HAP-1 (cell line): ENCODE data around the gene SP6.

Source experiments
- DNase-seq, 2 experiments: peaks; one replicate each; pipeline ENCODE4 v3.0.0-alpha.2; 2016 to 2020; ENCODE audit warnings: low spot score in 2 of 2
- H3K27me3 ChIP-seq: fragments of 250-450 bp; sonication (Bioruptor Pico); 2 replicates; pipeline ENCODE4 v1.5.1; 2020; ENCODE audit warnings: low read depth, mild to moderate bottlenecking, moderate library complexity
- H3K36me3 ChIP-seq: fragments of 250-450 bp; sonication (Bioruptor Pico); replicated peaks from 2 replicates; pipeline ENCODE4 v1.5.1; 2020; ENCODE audit warnings: mild to moderate bottlenecking
- H3K4me1 ChIP-seq: fragments of 250-450 bp; sonication (Bioruptor Pico); 2 replicates; pipeline ENCODE4 v1.5.1; 2020; ENCODE audit warnings: mild to moderate bottlenecking
- H3K4me3 ChIP-seq: fragments of 250-450 bp; sonication (Bioruptor Pico); 2 replicates; pipeline ENCODE4 v1.5.1; 2020; ENCODE audit warnings: mild to moderate bottlenecking, moderate library complexity
- H3K9me3 ChIP-seq: fragments of 250-450 bp; sonication (Bioruptor Pico); 2 replicates; pipeline ENCODE4 v1.5.1; 2020; ENCODE audit warnings: mild to moderate bottlenecking, moderate library complexity
- in situ Hi-C: fragments of 300-500 bp; cut with MboI; formaldehyde crosslinking; loops from 3 replicates; pipeline ENCODE4 v1.14.3; 2020; ENCODE audit warnings: low sequenced_read_pairs, inconsistent platforms, mixed read lengths

The SP6 gene

DNA sequence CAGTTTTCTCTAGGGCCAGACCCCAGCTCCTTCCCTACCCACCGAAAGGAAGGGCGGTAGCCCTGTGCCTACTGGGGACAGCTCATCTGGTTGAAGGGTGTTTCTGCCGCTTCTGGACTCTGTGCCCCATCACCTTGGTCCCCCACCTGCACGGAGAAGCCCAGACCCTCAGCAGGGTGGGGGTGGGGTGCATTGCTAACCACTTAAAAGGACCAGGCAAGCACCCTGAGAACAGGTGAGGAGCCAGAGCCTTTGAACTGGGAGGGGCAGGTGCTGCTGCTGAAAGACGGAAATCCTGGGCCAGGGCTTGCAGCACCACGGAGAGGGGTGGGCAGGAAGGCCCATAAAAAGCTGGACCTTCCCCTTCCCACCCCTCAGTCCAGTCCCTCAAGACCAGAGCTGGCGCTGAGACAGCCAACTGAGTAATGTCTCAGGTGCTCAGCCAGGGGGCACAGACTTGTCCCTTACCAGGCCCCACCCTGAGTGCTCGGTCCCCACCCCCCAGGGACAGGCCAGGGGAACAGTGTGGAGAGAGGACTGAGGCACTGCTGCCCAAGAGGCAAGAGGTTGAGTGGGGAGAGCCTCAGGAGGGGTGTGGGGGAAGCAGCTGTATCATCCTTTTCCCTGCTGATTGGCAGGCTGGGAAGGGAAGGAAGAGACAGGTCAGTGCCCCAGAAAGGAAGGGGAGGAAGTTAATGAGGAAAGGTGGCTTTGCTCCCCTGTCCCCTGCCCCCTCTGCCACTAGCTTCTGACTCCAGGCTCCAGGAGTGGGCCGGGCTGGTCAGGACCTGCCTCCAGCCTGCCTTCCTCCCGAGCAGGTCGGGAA lies 34.2 kb upstream of the SP6 start:
- Histone ChIP-seq H3K9me3 (no peaks in the 10 kb centered on the region), H3K4me3 (no peak overlapping the region), H3K36me3 (no peaks in the 10 kb centered on the region), H3K27me3 (peaks cover 21% of the 10 kb centered on the region), H3K4me1 (no peaks in the 10 kb centered on the region)
- no peak for DNase-seq
- in situ Hi-C loops: no loop called here

- in situ Hi-C loops: no loop called here
- Histone ChIP-seq H3K9me3 (no peaks in the 10 kb centered on the region), H3K27me3 (peaks cover 27% of the 10 kb centered on the region), H3K36me3 (no peaks in the 10 kb centered on the region), H3K4me1 (no peaks in the 10 kb centered on the region), H3K4me3 (no peak overlapping the region)
- DNase-seq: no peak
Observed at GRCh38 chr17:47884427-47884740, 33.4 kb upstream of the SP6 start.

- Histone ChIP-seq H3K36me3 (no peaks in the 10 kb centered on the region), H3K9me3 (no peaks in the 10 kb centered on the region), H3K4me3 (no peak overlapping the region), H3K27me3 (peaks cover 31% of the 10 kb centered on the region), H3K4me1 (no peaks in the 10 kb centered on the region)
- no peak for DNase-seq
- in situ Hi-C loops: no loop called here
Observed at GRCh38 chr17:47883589-47884426, 32.8 kb upstream of the SP6 start.

DNA sequence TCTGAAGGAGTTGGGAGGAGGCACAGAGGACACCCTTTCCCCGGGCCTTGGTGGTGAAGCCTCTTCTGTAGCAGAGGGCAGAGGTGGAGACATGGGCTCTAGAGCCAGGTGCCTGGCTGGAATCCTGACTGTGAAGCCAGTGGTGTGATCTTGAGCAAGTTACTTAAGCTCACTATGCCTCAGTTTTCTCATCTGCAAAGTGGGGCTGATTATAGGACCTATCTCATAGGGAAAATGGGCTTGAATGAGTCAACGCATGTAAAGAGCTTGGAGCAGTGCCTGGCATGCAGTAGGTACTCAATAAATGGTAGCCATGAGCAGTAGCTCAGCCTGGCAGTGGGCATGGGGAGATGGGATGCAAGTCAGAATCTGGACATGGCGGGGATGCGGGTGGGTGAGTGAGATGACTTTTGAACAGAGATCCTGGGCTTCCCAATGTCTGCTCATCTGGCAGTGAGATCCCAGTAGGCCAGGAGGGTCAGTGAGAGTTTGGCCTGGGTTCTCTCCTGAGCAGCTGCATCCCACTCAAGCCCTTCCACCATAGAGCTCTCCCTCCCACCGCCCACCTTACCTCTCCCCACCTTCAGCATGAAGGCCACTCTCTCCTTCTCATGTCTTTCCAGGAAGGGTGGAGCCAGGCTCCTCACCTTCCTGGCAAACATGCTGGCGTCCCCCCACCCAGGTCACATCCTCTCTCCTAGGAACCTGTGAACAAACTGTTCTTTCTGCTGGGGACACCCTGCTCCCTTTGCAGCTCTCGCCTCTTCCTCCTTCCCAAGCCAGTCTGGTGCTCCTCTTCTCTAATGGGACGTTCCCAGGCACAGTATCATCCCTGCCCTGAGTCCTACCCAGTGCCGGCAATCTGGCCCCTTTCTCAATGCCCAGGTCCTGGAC lies 32.0 kb upstream of the SP6 start:
- H3K9me3 ChIP-seq: no peaks in the 10 kb centered on the region
- H3K27me3 ChIP-seq: peaks cover 39% of the 10 kb centered on the region
- in situ Hi-C loops: no loop called here

GRCh38 chr17:47882247-47882646 lies 31.3 kb upstream of the SP6 start:
- Histone ChIP-seq H3K4me1 (no peaks in the 10 kb centered on the region), H3K36me3 (no peaks in the 10 kb centered on the region), H3K4me3 (no peak overlapping the region), H3K9me3 (no peaks in the 10 kb centered on the region), H3K27me3 (peaks cover 46% of the 10 kb centered on the region)
- in situ Hi-C loops: no loop called here
- DNase-seq: no peak

More for the DNA sequence above, 32.0 kb upstream of the SP6 start:
- H3K4me3 ChIP-seq: no peak overlapping the region
- no peaks in the 10 kb centered on the region for H3K4me1 ChIP-seq
- no peak for DNase-seq
- H3K36me3 ChIP-seq: no peaks in the 10 kb centered on the region

DNA sequence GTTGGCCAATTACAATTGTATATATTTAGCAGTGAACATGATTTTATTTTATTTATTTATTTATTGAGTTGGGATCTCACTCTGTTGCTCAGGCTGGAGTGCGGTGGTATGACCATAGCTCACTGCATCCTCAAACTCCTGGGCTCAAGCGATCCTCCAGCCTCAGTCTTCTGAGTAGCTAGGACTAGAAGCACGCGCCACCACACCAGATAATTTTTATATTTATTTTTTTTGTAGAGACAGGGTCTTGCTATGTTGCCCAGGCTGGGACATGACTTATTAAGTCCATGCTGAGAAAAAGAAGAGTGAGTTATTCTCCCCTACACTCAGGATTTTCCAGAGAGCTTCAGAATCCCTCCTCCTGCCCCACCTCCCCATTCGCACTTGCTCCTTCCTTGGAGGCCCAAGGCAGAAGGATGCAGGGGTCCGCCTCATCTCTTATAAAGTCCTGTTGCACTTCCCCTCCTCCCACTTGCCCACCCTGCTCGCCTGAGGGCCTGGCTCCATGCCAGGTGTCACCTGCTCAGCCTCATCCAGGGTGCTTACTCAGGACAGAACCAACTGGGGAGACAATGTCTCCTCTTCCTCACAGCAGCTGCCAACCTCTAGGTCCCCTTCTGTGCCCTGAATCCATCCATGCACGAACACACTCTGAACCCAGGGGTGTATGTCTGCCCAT lies 29.0 kb upstream of the SP6 start:
- Histone ChIP-seq H3K4me3 (no peak overlapping the region), H3K4me1 (no peaks in the 10 kb centered on the region), H3K27me3 (peaks cover 54% of the 10 kb centered on the region), H3K9me3 (no peaks in the 10 kb centered on the region), H3K36me3 (no peaks in the 10 kb centered on the region)
- in situ Hi-C loops: no loop called here
- DNase-seq: no peak

DNA sequence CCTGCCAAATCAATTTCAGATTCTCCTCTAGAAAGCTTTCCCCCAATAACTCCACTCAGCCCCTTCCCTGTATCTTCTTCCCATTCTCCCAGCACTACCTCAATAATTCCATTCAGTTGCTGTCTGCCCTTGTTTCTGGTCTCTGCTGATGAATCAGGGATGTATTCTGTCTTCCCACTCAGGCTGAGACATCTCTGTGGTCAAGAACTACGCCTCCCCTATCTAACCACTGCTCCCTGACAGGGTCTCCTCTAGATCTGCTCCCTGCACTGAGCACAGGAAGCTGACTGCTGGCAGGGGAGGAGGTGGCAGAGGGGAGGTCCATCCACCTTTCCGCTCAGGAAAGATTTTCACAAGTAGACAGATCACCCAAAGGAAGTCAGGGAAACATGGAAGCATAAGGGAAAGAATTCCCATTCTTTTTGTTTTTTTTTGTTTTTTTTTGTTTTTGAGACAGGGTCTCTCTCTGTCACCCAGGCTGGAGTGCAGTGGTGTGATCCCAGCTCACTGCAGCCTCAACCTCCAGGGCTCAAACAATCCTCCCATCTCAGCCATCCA lies 28.1 kb upstream of the SP6 start:
- Histone ChIP-seq H3K4me3 (no peak overlapping the region), H3K27me3 (peaks cover 62% of the 10 kb centered on the region), H3K9me3 (no peaks in the 10 kb centered on the region), H3K36me3 (no peaks in the 10 kb centered on the region), H3K4me1 (no peaks in the 10 kb centered on the region)
- no peak for DNase-seq
- in situ Hi-C loops: no loop called here

- in situ Hi-C loops: no loop called here
- Histone ChIP-seq H3K9me3 (no peaks in the 10 kb centered on the region), H3K36me3 (no peaks in the 10 kb centered on the region), H3K4me3 (no peak overlapping the region), H3K4me1 (no peaks in the 10 kb centered on the region), H3K27me3 (peaks cover 66% of the 10 kb centered on the region)
- no peak for DNase-seq
Observed at GRCh38 chr17:47878203-47879027, 27.5 kb upstream of the SP6 start.

DNA sequence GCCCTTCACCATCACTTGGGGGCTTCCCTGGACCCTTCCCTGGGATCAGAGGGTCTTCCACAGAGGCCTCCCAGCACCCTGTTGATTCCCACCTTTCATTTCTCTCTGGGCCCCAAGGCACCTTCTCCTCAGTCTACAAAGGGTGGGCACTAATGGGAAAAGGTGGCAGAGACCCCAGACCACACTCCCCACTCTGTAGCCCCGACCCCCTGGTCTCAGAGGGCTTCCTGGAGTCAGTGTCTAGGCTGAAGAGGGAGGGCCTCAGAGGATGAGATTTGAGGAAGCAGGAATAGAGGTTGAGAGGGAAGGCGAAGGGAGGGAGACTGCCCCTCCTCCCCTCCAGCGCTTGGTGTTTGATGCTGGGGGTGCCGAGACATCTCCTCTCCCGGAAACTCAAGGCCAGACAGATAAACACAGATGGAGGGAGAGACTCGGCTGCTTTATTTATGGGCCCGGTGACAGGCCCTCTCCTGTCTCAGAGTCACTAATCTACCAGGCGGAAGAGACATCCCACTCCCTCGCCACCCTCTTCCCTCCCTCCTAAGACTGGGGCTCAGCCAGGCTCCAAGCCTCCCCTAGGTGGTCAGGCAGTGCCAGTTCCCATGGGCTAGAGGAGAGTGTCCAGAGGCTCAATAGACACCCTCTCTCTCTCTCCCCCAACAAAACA lies 26.5 kb upstream of the SP6 start:
- H3K4me3 ChIP-seq: no peak overlapping the region
- no peaks in the 10 kb centered on the region for H3K9me3 ChIP-seq
- DNase-seq: no peak
- in situ Hi-C loops: no loop called here
- peaks cover 66% of the 10 kb centered on the region for H3K27me3 ChIP-seq
- no peaks in the 10 kb centered on the region for H3K4me1 ChIP-seq
- no peaks in the 10 kb centered on the region for H3K36me3 ChIP-seq

GRCh38 chr17:47875011-47875985 lies 24.3 kb upstream of the SP6 start:
- Histone ChIP-seq H3K27me3 (peaks cover 76% of the 10 kb centered on the region), H3K9me3 (no peaks in the 10 kb centered on the region), H3K4me1 (no peaks in the 10 kb centered on the region), H3K36me3 (no peaks in the 10 kb centered on the region), H3K4me3 (no peak overlapping the region)
- in situ Hi-C loops: no loop called here
- no peak for DNase-seq
